HCT116 (cell line): ENCODE data around the gene CFAP300. TPM values are rescaled to one million over a fixed set of nuclear protein-coding genes. Genes with fewer than 3 reads are reported as not detected.
A peak's percentile ranks its signal among the peaks of the same experiment; 100 is the strongest.

Source experiments
- ATAC-seq: fragments of 200-7000 bp; cut with Tn5 transposase; 2 replicates; pipeline ENCODE4 v1.9.1; 2020; ENCODE audit warnings: mild to moderate bottlenecking, moderate library complexity
- BruUV-seq: library from RNA; stranded (reverse); fragments of 400-500 nt; replicated peaks from 2 replicates; lab custom pipeline; 2021; lab: Mats Ljungman, UMichigan
- CTCF ChIA-PET: fragments of 300-600 bp; sonication (Branson Sonifier 250); formaldehyde crosslinking; loops from one replicate; lab custom pipeline; 2021; ENCODE audit warnings: antibody characterized with exemption; lab: Charles Lee
- POLR2A ChIA-PET: fragments of 300-600, 350-600 bp; sonication (Branson Sonifier 250); formaldehyde crosslinking; loops from one replicate; lab custom pipeline; 2021; ENCODE audit warnings: antibody characterized with exemption; lab: Charles Lee
- RAD21 ChIA-PET, 2 experiments: fragments of 300-600 bp; sonication (Branson Sonifier 250); formaldehyde crosslinking; loops; one replicate each; lab custom pipeline; 2023; ENCODE audit warnings: low total read pairs in 2 of 2; ENCODE audit not compliant: uncharacterized antibody in 2 of 2, unreplicated experiment in 2 of 2, low non-redundant PET in 1 of 2; lab: Charles Lee
- DNase-seq: peaks from one replicate; pipeline ENCODE4 v3.0.0-alpha.2; 2010; ENCODE audit warnings: low read depth, low spot score
- H2AFZ ChIP-seq: fragments of 200-600 bp; shearing (Covaris generic), sonication (generic); 2 replicates; pipeline ENCODE4 v1.6.1; 2017; ENCODE audit warnings: low read depth, mixed run types, mixed read lengths, antibody characterized with exemption, low read length; ENCODE audit not compliant: poor library complexity, severe bottlenecking
- H3K27ac ChIP-seq: 2 replicates; pipeline ENCODE4 v1.5.1; 2012; ENCODE audit warnings: low read depth, low read length
- H3K27me3 ChIP-seq: fragments of 200-600 bp; sonication (generic); 2 replicates; pipeline ENCODE4 v1.6.1; 2016; ENCODE audit warnings: mixed run types, low read length, mixed read lengths; ENCODE audit not compliant: insufficient read depth
- H3K36me3 ChIP-seq, 2 experiments: fragments of 200-500 bp in 1 of 2; fragments of 200-600 bp in 1 of 2; sonication (Bioruptor generic) in 1 of 2; sonication (generic) in 1 of 2; 2 replicates each; pipeline versions ENCODE4 v1.5.1 to v1.6.1; 2014 to 2016; ENCODE audit warnings: low read length in 2 of 2, inconsistent platforms in 1 of 2, mixed read lengths in 1 of 2, mixed run types in 1 of 2; ENCODE audit not compliant: insufficient read depth in 2 of 2, control insufficient read depth in 1 of 2
- H3K4me1 ChIP-seq, 2 experiments: fragments of 200-600 bp in 1 of 2; sonication (generic) in 1 of 2; 2 replicates each; pipeline versions ENCODE4 v1.5.1 to v1.6.1; 2012 to 2017; ENCODE audit warnings: low read length in 2 of 2, inconsistent platforms in 1 of 2, mild to moderate bottlenecking in 1 of 2, mixed read lengths in 1 of 2, mixed run types in 1 of 2, moderate library complexity in 1 of 2; ENCODE audit not compliant: insufficient read depth in 2 of 2, control insufficient read depth in 1 of 2
- H3K4me2 ChIP-seq: fragments of 200-600 bp; sonication (generic); 2 replicates; pipeline ENCODE4 v1.6.1; 2017; ENCODE audit warnings: mixed run types, low read length, mixed read lengths
- H3K4me3 ChIP-seq, 2 experiments: fragments of 200-600 bp in 1 of 2; sonication (generic) in 1 of 2; replicated peaks in 1 of 2; 2 replicates each; pipeline ENCODE4 v1.5.1; 2011 to 2016; ENCODE audit warnings: low read length in 2 of 2, control low read depth in 1 of 2, low read depth in 1 of 2, mild to moderate bottlenecking in 1 of 2, mixed read lengths in 1 of 2, mixed run types in 1 of 2
- H3K79me2 ChIP-seq: fragments of 200-600 bp; sonication (generic); 2 replicates; pipeline ENCODE4 v1.6.1; 2017; ENCODE audit warnings: mild to moderate bottlenecking, mixed run types, low read length, moderate library complexity, mixed read lengths; ENCODE audit not compliant: insufficient read depth
- H3K9ac ChIP-seq: fragments of 200-600 bp; sonication (generic); 2 replicates; pipeline ENCODE4 v1.6.1; 2016; ENCODE audit warnings: low read length, mixed read lengths
- H3K9me2 ChIP-seq: fragments of 200-600 bp; sonication (generic), shearing (Covaris generic); 2 replicates; pipeline ENCODE4 v1.6.1; 2017; ENCODE audit warnings: mixed run types, mild to moderate bottlenecking, moderate library complexity; ENCODE audit not compliant: insufficient read depth
- H3K9me3 ChIP-seq, 2 experiments: fragments of 200-500 bp in 1 of 2; fragments of 200-600 bp in 1 of 2; sonication (Bioruptor generic) in 1 of 2; sonication (generic) in 1 of 2; 2 replicates each; pipeline ENCODE4 v1.6.1; 2014 to 2017; ENCODE audit warnings: low read length in 2 of 2, mixed read lengths in 2 of 2, inconsistent platforms in 1 of 2, low read depth in 1 of 2, mild to moderate bottlenecking in 1 of 2, mixed run types in 1 of 2, moderate library complexity in 1 of 2; ENCODE audit not compliant: control insufficient read depth in 1 of 2, insufficient read depth in 1 of 2
- H4K20me1 ChIP-seq: fragments of 200-600 bp; sonication (generic), shearing (Covaris generic); 2 replicates; pipeline ENCODE4 v1.6.1; 2017; ENCODE audit warnings: mixed run types, mild to moderate bottlenecking, moderate library complexity; ENCODE audit not compliant: insufficient read depth
- CBX3 ChIP-seq: IDR thresholded peaks from 2 replicates; pipeline ENCODE4 v1.6.1; 2012; ENCODE audit warnings: low read depth
- EZH2 ChIP-seq: fragments of 200-600 bp; sonication (generic); IDR thresholded peaks from 2 replicates; pipeline ENCODE4 v1.6.1; 2017; ENCODE audit warnings: antibody characterized with exemption, mixed run types
- JUND ChIP-seq: IDR thresholded peaks from 2 replicates; pipeline ENCODE4 v1.6.1; 2012
- REST ChIP-seq: IDR thresholded peaks from 2 replicates; pipeline ENCODE4 v1.6.1; 2012; ENCODE audit warnings: low read depth
- SP1 ChIP-seq: IDR thresholded peaks from 2 replicates; pipeline ENCODE4 v1.6.1; 2012; ENCODE audit warnings: low read depth
- intact Hi-C: fragments of 100-400 bp; cut with micrococcal nuclease; formaldehyde crosslinking; loops from 2 replicates; pipeline ENCODE4 v1.10.0; 2022
- total RNA-seq: library from RNA; stranded (reverse); gene quantifications from one replicate; pipeline ENCODE4 v1.2.1, GENCODE V29; 2021; ENCODE audit not compliant: unreplicated experiment

CFAP300 gene
- total RNA-seq, 1 experiment from 2014 or later: not detected

- no TSS peak for BruUV-seq
- ChIA-PET CTCF (no interaction called here), POLR2A (interaction anchor here (1.2 kb wide), 1 partner anchor 16 kb away, joined by 3 read pairs; no protein-coding TSS in a partner anchor), RAD21 (no interaction called here)
- H3K27me3 ChIP-seq: no peaks in the 10 kb centered on the region
- no peaks in the 10 kb centered on the region for H3K9me3 ChIP-seq
- H2AFZ ChIP-seq: peak overlapping the region; percentile 94
- H3K9me2 ChIP-seq: no peaks in the 10 kb centered on the region
- no peak overlapping the region; the same call in 1 of the 2 replicates for H3K27ac ChIP-seq
- no peaks in the 10 kb centered on the region for H4K20me1 ChIP-seq
- peaks cover 10% of the 10 kb centered on the region in 2 experiments; a peak in 3 of 4 replicates for H3K4me1 ChIP-seq
- H3K9ac ChIP-seq: peak overlapping the region; percentile 25; the same call in 1 of the 2 replicates
- no peaks in the 10 kb centered on the region for H3K36me3 ChIP-seq
- no peaks in the 10 kb centered on the region for H3K79me2 ChIP-seq
- peak overlapping the region; percentile 71 for H3K4me2 ChIP-seq
- TF ChIP-seq CBX3 (no peak), EZH2 (no peak), JUND (peak; percentile 50), REST (no peak), SP1 (0 out of 2 replicates have a peak, but pooled peaks have one; percentile 40)
- peak overlapping the region in 1 of 2 experiments; percentile 30; a peak in 2 of 4 replicates for H3K4me3 ChIP-seq
- ATAC-seq (peak; percentile 90), DNase-seq (peak; percentile 35)
- intact Hi-C loops: no loop called here
Observed at GRCh38 chr11:102085864-102086551, 38.8 kb downstream of the CFAP300 start.
